HEK293T (cell line): ENCODE results near the gene UBXN2A.

Experiments
- ARNT ChIP-seq: fragments of 450-650 bp; IDR thresholded peaks from 2 replicates; pipeline ENCODE4 v1.6.1; 2017; ENCODE audit warnings: mild to moderate bottlenecking
- FOXA1 ChIP-seq: fragments of 450-650 bp; IDR thresholded peaks from 2 replicates; pipeline ENCODE4 v1.6.1; 2016; ENCODE audit warnings: mild to moderate bottlenecking
- SP1 ChIP-seq: fragments of 450-650 bp; IDR thresholded peaks from 2 replicates; pipeline ENCODE4 v1.6.1; 2017
- SUZ12 ChIP-seq: fragments of 450-650 bp; IDR thresholded peaks from 2 replicates; pipeline ENCODE4 v1.6.1; 2016; ENCODE audit warnings: mild to moderate bottlenecking
- ZNF384 ChIP-seq: fragments of 450-650 bp; IDR thresholded peaks from 2 replicates; pipeline ENCODE4 v1.6.1; 2016

DNA sequence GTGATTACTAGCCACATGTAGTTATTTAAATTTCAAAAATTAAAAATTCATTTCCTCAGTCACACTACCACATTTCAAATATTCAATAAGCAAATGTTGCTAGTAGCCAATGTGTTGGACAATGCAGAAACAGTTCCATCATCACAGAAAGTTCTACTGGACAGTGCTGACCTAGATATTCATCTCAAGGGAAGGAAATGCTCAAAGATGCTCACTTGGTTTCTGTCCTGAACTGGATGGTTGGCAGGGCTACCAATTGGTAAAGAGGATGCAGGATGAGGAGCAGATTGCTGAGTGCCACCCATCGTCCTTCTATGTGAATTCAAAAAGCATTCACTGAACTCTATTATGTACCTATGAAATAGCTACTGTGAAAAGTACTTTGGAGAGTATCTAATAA is 6.0 kb upstream of the UBXN2A start:
- TF ChIP-seq ZNF384, result no peak
- TF ChIP-seq SUZ12, result no peak
- TF ChIP-seq ARNT, result no peak
- TF ChIP-seq FOXA1, result no peak
- TF ChIP-seq SP1, result no peak
